Adrenal gland (tissue), 12 donors: ENCODE data around the gene CASKIN2. TPM values are rescaled to one million over a fixed set of nuclear protein-coding genes. Genes with fewer than 3 reads are reported as not detected.

Experiments
- DNase-seq, 7 donors: peaks; one replicate each; pipeline ENCODE4 v3.0.0-alpha.2; 2019 to 2020
- H3K27ac ChIP-seq, 5 donors: fragments of 200-600 bp; sonication (generic) in 4 of 5; 1 replicate in 3 of 5; 2 replicates in 2 of 5; pipeline versions ENCODE4 v1.5.1 to v1.8.0; 2016 to 2020; ENCODE audit warnings: mild to moderate bottlenecking in 1 of 5
- H3K27me3 ChIP-seq: fragments of 200-600 bp; 2 replicates; pipeline ENCODE4 v1.8.0; 2021
- H3K36me3 ChIP-seq, 2 donors: fragments of 200-600 bp; replicated peaks in 1 of 2; 1 replicate in 1 of 2; 2 replicates in 1 of 2; pipeline versions ENCODE4 v1.5.1 to v1.8.0; 2018 to 2022
- H3K4me1 ChIP-seq, 2 donors: fragments of 200-600 bp; replicated peaks in 1 of 2; 1 replicate in 1 of 2; 2 replicates in 1 of 2; pipeline versions ENCODE4 v1.5.1 to v1.8.0; 2018 to 2021
- H3K4me3 ChIP-seq, 4 donors: fragments of 200-600 bp; sonication (generic) in 3 of 4; one replicate each; pipeline ENCODE4 v1.5.1; 2016 to 2018
- H3K9me3 ChIP-seq, 3 donors: fragments of 200-600 bp; sonication (generic) in 1 of 3; replicated peaks in 1 of 3; 1 replicate in 2 of 3; 2 replicates in 1 of 3; pipeline versions ENCODE4 v1.5.1 to v1.8.0; 2016 to 2021
- POLR2A ChIP-seq, 2 donors: fragments of 450-650 bp; IDR thresholded peaks; one replicate each; pipeline ENCODE4 v1.6.1; 2017; ENCODE audit warnings: antibody characterized with exemption in 2 of 2, mild to moderate bottlenecking in 2 of 2, moderate library complexity in 1 of 2
- WGBS, 4 donors: extraction: QIAGEN DNeasy Blood & Tissue Kit in 2 of 4; methylation state at CpG; one replicate each; pipeline versions ENCODE4 v1.1.5 to v1.1.7; 2013 to 2017; 5-methylcytosine and 5-hydroxymethylcytosine counted together
- intact Hi-C, 2 donors: fragments of 100-400 bp; cut with DNase I; formaldehyde crosslinking; loops; one replicate each; pipeline versions ENCODE4 v1.14.1 to v1.15.0; 2022 to 2023
- polyA plus RNA-seq, 3 donors: library from polyadenylated mRNA; stranded (reverse); fragments of 200-250 nt in 2 of 3; fragments of 350-450 nt in 1 of 3; fragmentation: Illumina TruSeq in 1 of 3; extraction: RNeasy Lipid Tissue Mini Kit (QIAGEN cat#74804) in 1 of 3; gene quantifications; one replicate each; pipeline ENCODE4 v1.2.3, GENCODE V29; 2013 to 2014
- total RNA-seq, 9 donors: library from RNA; depleted of rRNA in 4 of 9; stranded (reverse); fragments of >200 nt in 4 of 9; fragments of 120-200 nt in 1 of 9; fragmentation: NEBNext Ultra II Directional in 1 of 9; extraction: Animal tissue kit (Norgen Biotek cat#: 25700) in 1 of 9; gene quantifications; one replicate each; pipeline versions ENCODE4 v1.1.0 to v1.2.4, GENCODE V29; 2013 to 2023
- TF ChIP-seq, protein P1 (sequence below), 6 experiments: fragments of 450-650 bp in 4 of 6; fragments of 200-600 bp in 2 of 6; sonication (generic) in 1 of 6; IDR thresholded peaks; 1 replicate in 5 of 6; 2 replicates in 1 of 6; pipeline versions ENCODE4 v1.5.1 to v1.8.0; 2016 to 2021; ENCODE audit warnings: antibody characterized with exemption in 6 of 6, mild to moderate bottlenecking in 2 of 6, moderate library complexity in 1 of 6
- donor health status: healthy with polysubstance abuse.
- donor health status: Bipolar disorder and iron deficiency.
- donor health status: DM: yes; HTN: yes; CAD: no.
- donor health status: DM: no; HTN: no; CAD: no.
- donor health status: DM: no; HTN: no; CAD: no.
- donor health status: DM: yes; HTN: yes; CAD: no.

The CASKIN2 gene
- total and polyA plus RNA-seq, 12 donors: 10.1 to 90.8 (median 35.3) TPM

DNA sequence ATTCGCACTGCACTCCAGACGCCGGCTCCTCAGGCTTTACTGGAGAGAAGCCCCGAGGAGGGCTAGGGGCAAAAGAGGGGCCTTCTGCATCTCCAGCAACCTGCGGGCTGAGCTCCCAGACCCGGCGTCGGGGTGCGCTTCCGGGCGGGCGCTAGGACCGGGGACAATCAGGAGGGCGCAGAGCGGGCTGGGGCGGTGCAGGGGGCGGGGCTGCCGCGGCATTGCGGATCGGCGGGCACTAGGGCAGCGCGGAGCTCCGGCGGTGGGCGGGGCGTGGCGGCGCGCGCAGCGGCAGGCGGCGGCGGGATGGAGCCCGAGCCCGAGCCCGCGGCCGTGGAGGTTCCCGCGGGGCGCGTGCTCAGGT lies 900 bp upstream of the CASKIN2 start, which contains the start of gene TSEN54:
TSS of gene TSEN54 (plus strand) at position 274 of the 364 bp plus-strand sequence. CDS start at position 307, 33 bp downstream.
- Histone ChIP-seq H3K27ac (peak within 1 kb of the TSS; percentile 6 to 93 (median 86)), H3K36me3 (peaks cover 0 to 17% of the 10 kb centered on the region in 2 donors), H3K4me3 (peak within 1 kb of the TSS; percentile 40 to 94 (median 81)), H3K27me3 (no peaks in the 10 kb centered on the region), H3K9me3 (no peaks in the 10 kb centered on the region), H3K4me1 (peaks cover 26 to 44% of the 10 kb centered on the region in 2 donors)
- intact Hi-C loops: loop anchor here (5.0 to 10.0 kb wide), 2 partner anchors 89 to 191 kb away; no protein-coding TSS in a partner anchor
- WGBS, 4 donors: 0 to 1% (median 0%) methylated on average over 7 to 45 of the region's 45 CpGs; no CpG with 5 or more reads in 1 of the 4 donors
- peak; percentile 90 to 97 (median 95) for DNase-seq
- TF ChIP-seq, protein P1, sequence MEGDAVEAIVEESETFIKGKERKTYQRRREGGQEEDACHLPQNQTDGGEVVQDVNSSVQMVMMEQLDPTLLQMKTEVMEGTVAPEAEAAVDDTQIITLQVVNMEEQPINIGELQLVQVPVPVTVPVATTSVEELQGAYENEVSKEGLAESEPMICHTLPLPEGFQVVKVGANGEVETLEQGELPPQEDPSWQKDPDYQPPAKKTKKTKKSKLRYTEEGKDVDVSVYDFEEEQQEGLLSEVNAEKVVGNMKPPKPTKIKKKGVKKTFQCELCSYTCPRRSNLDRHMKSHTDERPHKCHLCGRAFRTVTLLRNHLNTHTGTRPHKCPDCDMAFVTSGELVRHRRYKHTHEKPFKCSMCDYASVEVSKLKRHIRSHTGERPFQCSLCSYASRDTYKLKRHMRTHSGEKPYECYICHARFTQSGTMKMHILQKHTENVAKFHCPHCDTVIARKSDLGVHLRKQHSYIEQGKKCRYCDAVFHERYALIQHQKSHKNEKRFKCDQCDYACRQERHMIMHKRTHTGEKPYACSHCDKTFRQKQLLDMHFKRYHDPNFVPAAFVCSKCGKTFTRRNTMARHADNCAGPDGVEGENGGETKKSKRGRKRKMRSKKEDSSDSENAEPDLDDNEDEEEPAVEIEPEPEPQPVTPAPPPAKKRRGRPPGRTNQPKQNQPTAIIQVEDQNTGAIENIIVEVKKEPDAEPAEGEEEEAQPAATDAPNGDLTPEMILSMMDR (IDR thresholded peaks at IDR 0.05): no peak
- TF ChIP-seq POLR2A (IDR thresholded peaks at IDR 0.05): no peak

DNA sequence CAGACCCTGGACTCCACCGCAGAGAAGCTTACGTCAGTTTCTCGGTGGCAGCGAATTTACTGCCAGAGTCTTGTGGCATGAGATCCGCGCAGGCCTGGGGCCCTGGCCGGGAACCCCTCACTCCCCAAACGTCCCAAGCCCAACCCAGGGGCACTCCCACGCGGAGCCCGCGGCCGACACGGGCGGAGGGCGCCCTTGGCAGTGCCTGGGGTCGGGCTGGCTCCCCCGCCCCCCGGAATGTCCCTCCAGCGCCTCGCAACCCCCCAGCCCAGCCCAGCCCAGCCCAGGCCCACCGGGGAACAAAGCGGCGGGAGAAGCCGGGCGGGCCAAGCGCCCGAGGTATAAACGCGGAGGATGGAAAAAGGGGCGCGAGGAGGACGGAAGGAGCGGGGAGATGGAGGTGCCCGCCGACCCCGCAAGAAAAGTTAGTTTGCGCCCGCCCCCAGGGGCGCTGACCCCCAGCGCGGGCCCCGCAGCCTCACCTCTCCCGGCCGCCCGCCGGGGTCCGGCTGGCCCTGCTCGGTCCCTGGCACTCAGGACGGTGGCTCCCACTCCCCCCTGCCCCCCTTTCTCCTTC lies 330 bp downstream of the CASKIN2 start:
- peak overlapping the region in 4 of 5 donors; percentile 66 to 93 (median 86) for H3K27ac ChIP-seq
- H3K9me3 ChIP-seq: no peaks in the 10 kb centered on the region
- peaks cover 26 to 56% of the 10 kb centered on the region in 2 donors for H3K4me1 ChIP-seq
- no peaks in the 10 kb centered on the region for H3K27me3 ChIP-seq
- DNase-seq: peak in 4 of 7 donors; percentile 38 to 56 (median 47)
- TF ChIP-seq, protein P1 (IDR thresholded peaks at IDR 0.05): no peak
- peak in 1 of 2 donors; percentile 54 for TF ChIP-seq POLR2A (IDR thresholded peaks at IDR 0.05)
- 0 to 1% (median 1%) methylated on average over 9 to 50 of the region's 50 CpGs for WGBS, 4 donors
- intact Hi-C loops: loop anchor here (5.0 to 10.0 kb wide), 3 partner anchors 38 to 190 kb away; no protein-coding TSS in a partner anchor
- H3K36me3 ChIP-seq: peaks cover 0 to 10% of the 10 kb centered on the region in 2 donors
- H3K4me3 ChIP-seq: peak overlapping the region in 3 of 4 donors; percentile 48 to 94 (median 74)

DNA sequence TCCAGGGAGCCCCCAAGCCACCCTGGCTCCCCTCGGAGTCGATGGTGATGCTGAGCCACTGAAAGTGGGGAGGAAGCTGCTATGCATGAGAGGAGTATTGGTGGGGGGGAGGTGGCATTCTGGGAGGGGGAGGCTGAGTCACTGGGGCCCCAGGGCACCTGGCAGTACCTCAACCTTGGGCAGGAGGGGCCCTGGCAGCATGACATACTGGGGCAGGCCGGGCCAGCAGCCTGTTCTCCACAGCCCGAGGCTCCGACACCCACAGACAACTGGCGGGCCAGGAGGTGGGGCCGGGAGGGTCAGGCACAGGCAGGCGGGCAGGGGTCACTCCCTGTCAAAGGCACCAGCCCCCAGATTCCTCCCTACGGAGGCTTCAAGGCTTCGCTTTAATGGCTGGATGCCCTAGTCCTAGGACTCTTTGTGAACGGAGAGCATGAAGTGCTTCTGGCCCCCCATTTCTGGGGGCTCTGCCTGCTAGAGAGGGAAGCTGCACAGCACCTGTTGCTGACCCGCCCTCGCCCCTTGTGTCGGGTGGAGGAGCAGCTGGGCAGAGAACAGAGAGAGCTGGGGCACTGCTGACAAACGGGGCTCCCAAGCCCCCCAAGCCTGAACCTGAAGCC lies 928 bp downstream of the CASKIN2 start:
- Histone ChIP-seq H3K4me1 (peaks cover 26 to 62% of the 10 kb centered on the region in 2 donors), H3K9me3 (no peaks in the 10 kb centered on the region), H3K36me3 (peaks cover 0 to 8% of the 10 kb centered on the region in 2 donors), H3K27ac (peak overlapping the region in 4 of 5 donors; percentile 66 to 93 (median 86)), H3K27me3 (no peaks in the 10 kb centered on the region), H3K4me3 (peak overlapping the region in 3 of 4 donors; percentile 48 to 94 (median 74))
- peak in 1 of 2 donors; percentile 68 for TF ChIP-seq POLR2A (IDR thresholded peaks at IDR 0.05)
- TF ChIP-seq, protein P1 (IDR thresholded peaks at IDR 0.05): no peak
- intact Hi-C loops: loop anchor here in 1 of 2 donors (5.0 to 10.0 kb wide), 2 partner anchors 37 to 190 kb away; no protein-coding TSS in a partner anchor
- DNase-seq: peak; percentile 77 to 86 (median 83)
- 2 to 20% (median 13%) methylated on average over 4 to 15 of the region's 15 CpGs for WGBS, 4 donors

DNA sequence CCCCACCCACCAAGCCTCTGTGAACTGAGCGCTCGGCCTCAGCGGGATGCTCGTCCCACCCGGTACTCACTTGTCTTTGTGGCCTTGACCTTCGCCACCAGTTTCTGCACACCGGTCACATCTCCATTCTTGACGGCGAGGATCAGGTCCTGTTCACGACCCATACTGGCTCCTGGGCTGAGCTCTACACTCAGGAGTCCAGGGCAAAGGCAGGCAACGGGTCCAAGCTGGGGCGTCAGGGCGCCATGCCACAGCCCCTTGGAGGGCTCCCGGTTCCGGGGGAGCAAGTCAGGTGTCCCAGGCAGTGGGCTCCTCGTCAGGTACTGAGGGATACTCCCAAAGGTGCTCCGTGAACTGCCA lies 1.7 kb downstream of the CASKIN2 start:
- Histone ChIP-seq H3K36me3 (peaks cover 0 to 8% of the 10 kb centered on the region in 2 donors), H3K27ac (peak overlapping the region in 2 of 5 donors; percentile 86 to 93), H3K4me3 (peak overlapping the region in 2 of 4 donors; percentile 74 to 94), H3K27me3 (no peaks in the 10 kb centered on the region), H3K4me1 (peaks cover 26 to 68% of the 10 kb centered on the region in 2 donors), H3K9me3 (no peaks in the 10 kb centered on the region)
- TF ChIP-seq, protein P1 (IDR thresholded peaks at IDR 0.05): no peak
- TF ChIP-seq POLR2A (IDR thresholded peaks at IDR 0.05): no peak
- WGBS, 4 donors: 44 to 61% (median 49%) methylated on average over 5 to 17 of the region's 17 CpGs
- DNase-seq: peak in 2 of 7 donors; percentile 30 to 36
- intact Hi-C loops: loop anchor here in 1 of 2 donors (5.0 to 10.0 kb wide), 2 partner anchors 36 to 189 kb away; no protein-coding TSS in a partner anchor
